Activated T-cell treated with anti-CD3 and anti-CD28 coated beads, Interleukin-2, amount 50 U/mL, for 24 hours (primary cell): ENCODE data around the gene C20orf173.

Experiments used
- DNase-seq: peaks from one replicate; pipeline ENCODE4 v3.0.0-alpha.2; 2020
- H3K27ac Mint-ChIP-seq: 2 replicates; pipeline ENCODE4 v1.8.0; 2020; ENCODE audit warnings: mild to moderate bottlenecking, mixed read lengths
- H3K27me3 Mint-ChIP-seq: 2 replicates; pipeline ENCODE4 v1.8.0; 2020; ENCODE audit warnings: mixed read lengths
- H3K36me3 Mint-ChIP-seq: 2 replicates; pipeline ENCODE4 v1.8.0; 2020; ENCODE audit warnings: low read depth, mixed read lengths
- H3K4me1 Mint-ChIP-seq: 2 replicates; pipeline ENCODE4 v1.8.0; 2020; ENCODE audit warnings: low read depth, mixed read lengths
- H3K4me3 Mint-ChIP-seq: 2 replicates; pipeline ENCODE4 v1.8.0; 2020; ENCODE audit warnings: mild to moderate bottlenecking, moderate library complexity, mixed read lengths
- H3K9me3 Mint-ChIP-seq: 2 replicates; pipeline ENCODE4 v1.8.0; 2020; ENCODE audit warnings: mixed read lengths

Gene C20orf173

DNA sequence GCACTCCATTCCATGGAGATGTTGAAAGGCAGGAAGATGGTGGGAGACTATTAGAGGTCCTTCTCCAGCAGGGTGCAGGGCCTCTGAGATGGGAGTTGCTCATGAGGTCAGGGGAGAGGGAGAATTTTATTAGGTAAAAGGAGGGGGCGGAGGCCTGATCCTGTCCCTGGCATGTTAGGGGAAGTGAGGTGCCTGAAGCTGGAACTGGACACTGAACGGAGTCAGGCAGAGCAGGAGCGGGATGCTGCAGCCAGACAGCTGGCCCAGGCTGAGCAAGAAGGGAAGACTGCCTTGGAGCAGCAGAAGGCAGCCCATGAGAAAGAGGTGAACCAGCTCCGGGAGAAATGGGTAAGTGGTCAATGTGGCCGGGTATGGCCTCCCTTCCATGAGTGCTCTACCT is 49.7 kb downstream of the C20orf173 start:
- DNase-seq = no peak
- H3K9me3 Mint-ChIP-seq = no peaks in the 10 kb centered on the region
- no peak overlapping the region for H3K4me3 Mint-ChIP-seq
- peak overlapping the region; percentile 19 for H3K27ac Mint-ChIP-seq
- H3K36me3 Mint-ChIP-seq = peaks cover 58% of the 10 kb centered on the region
- H3K27me3 Mint-ChIP-seq = no peaks in the 10 kb centered on the region
- H3K4me1 Mint-ChIP-seq = peaks cover 4% of the 10 kb centered on the region

DNA sequence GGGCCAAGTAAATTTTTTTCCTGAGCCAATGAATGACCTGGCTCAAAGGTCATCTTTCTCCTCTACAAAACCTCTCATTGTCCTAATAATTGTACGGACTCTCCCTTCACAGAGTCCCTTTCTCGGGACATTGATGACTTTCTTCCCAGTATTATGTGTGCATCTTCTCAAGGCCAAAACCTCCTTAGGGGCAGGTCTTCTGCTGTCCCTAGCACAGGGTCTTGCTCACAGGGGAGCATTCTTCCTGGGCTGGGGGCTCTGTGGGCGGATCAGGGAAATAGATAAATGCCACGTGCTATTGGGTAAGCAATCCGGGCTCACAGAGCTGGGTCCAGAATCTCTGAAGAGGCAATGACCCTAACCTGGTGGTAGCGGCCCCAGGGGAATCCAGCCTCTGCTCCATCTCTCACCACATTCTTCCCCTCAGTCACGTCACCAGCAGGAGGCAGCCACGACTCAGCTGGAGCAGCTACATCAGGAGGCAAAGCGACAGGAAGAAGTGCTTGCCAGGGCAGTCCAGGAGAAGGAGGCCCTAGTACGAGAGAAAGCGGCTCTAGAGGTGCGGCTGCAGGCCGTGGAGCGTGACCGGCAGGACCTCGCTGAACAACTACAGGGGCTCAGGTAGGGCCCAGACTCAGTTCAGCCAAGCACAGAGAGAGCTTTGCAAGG is 50.5 kb downstream of the C20orf173 start:
- H3K4me3 Mint-ChIP-seq = no peak overlapping the region
- H3K36me3 Mint-ChIP-seq = peaks cover 49% of the 10 kb centered on the region
- H3K27me3 Mint-ChIP-seq = no peaks in the 10 kb centered on the region
- H3K27ac Mint-ChIP-seq = peak overlapping the region; percentile 28
- no peak for DNase-seq
- no peaks in the 10 kb centered on the region for H3K9me3 Mint-ChIP-seq
- H3K4me1 Mint-ChIP-seq = peaks cover 2% of the 10 kb centered on the region
